HepG2 (cell line): ENCODE measurements around the gene PRKCB.

Experiments used
- FOXK1 ChIP-seq: sonication (generic); formaldehyde crosslinking; IDR thresholded peaks from 2 replicates; pipeline ENCODE4 v1.4.0; 2020; ENCODE audit warnings: low read depth, missing genetic modification reagents, borderline replicate concordance
- USF2 ChIP-seq, 2 experiments: sonication (generic) in 1 of 2; formaldehyde crosslinking in 1 of 2; IDR thresholded peaks; 2 replicates each; pipeline versions ENCODE4 v1.5.1 to v1.6.1; 2011 to 2020; ENCODE audit warnings: borderline replicate concordance in 1 of 2, low read depth in 1 of 2, low read length in 1 of 2, mild to moderate bottlenecking in 1 of 2, missing genetic modification reagents in 1 of 2, moderate library complexity in 1 of 2

GRCh38 chr16:24119807-24120206 lies 284.0 kb downstream of the PRKCB start:
- TF ChIP-seq FOXK1 (CRISPR knock-in tag) (no peak), USF2 (IDR thresholded peaks at IDR 0.05; ENCODE audit: low read depth, low read length) (no peak), USF2 (CRISPR knock-in tag; IDR thresholded peaks at IDR 0.05; ENCODE audit: borderline replicate concordance) (no peak)
